DOHH2 (cell line): ENCODE measurements around the gene METTL23.

Experiments
- EZH2phosphoT487 ChIP-seq: fragments of 200-600 bp; sonication (generic); IDR thresholded peaks from 2 replicates; pipeline ENCODE4 v1.6.1; 2017; ENCODE audit warnings: borderline replicate concordance, mild to moderate bottlenecking, antibody characterized with exemption, low read length, moderate library complexity, mixed read lengths
- TF ChIP-seq, protein P1 (sequence below): fragments of 200-600 bp; sonication (generic); IDR thresholded peaks from one replicate; pipeline ENCODE4 v1.5.1; 2014; ENCODE audit warnings: antibody characterized with exemption, mild to moderate bottlenecking, low read depth, low read length; ENCODE audit not compliant: poor library complexity, severe bottlenecking

DNA sequence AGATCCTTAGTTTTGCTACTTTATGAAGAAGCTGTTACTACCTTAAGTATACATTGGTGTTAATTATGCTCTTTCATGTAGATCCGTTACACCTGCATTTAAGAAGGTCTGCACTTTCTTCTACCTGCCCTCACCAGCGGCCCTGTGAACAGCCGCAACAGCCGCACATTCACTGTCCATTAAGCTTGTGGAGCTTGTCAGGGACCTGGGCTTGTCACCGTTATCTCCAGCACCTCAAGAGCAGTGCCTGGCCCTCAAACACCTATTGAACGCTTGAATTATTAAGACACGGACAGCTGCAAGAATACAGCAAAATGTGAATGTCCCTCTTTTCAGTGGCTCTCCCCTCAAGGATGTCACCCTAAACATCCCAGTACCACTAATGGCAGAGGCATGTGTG is 12.9 kb upstream of the METTL23 start:
- TF ChIP-seq, protein P1, sequence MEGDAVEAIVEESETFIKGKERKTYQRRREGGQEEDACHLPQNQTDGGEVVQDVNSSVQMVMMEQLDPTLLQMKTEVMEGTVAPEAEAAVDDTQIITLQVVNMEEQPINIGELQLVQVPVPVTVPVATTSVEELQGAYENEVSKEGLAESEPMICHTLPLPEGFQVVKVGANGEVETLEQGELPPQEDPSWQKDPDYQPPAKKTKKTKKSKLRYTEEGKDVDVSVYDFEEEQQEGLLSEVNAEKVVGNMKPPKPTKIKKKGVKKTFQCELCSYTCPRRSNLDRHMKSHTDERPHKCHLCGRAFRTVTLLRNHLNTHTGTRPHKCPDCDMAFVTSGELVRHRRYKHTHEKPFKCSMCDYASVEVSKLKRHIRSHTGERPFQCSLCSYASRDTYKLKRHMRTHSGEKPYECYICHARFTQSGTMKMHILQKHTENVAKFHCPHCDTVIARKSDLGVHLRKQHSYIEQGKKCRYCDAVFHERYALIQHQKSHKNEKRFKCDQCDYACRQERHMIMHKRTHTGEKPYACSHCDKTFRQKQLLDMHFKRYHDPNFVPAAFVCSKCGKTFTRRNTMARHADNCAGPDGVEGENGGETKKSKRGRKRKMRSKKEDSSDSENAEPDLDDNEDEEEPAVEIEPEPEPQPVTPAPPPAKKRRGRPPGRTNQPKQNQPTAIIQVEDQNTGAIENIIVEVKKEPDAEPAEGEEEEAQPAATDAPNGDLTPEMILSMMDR = no peak
- TF ChIP-seq EZH2phosphoT487 = no peak
